AG09319 (cell line): ENCODE results near the gene SULF2.
A peak's percentile ranks its signal among the peaks of the same experiment; 100 is the strongest.

ENCODE experiments used
- DNase-seq: peaks from one replicate; pipeline ENCODE4 v3.0.0-alpha.2; 2010; ENCODE audit warnings: low read depth; ENCODE audit errors: extremely low read depth
- CTCF ChIP-seq: IDR thresholded peaks from 2 replicates; pipeline ENCODE4 v1.5.1; 2011; ENCODE audit warnings: low read depth, mild to moderate bottlenecking, inconsistent platforms, low read length, moderate library complexity

Gene SULF2

GRCh38 chr20:47785854-47786764, 828 bp upstream of the SULF2 start:
- TF ChIP-seq CTCF, result peak; percentile 83
- peak; percentile 59 for DNase-seq

- peak; percentile 3 for TF ChIP-seq CTCF
- no peak for DNase-seq
Measured at GRCh38 chr20:47784599-47785310, 526 bp downstream of the SULF2 start.

GRCh38 chr20:47783828-47784598, 1.3 kb downstream of the SULF2 start:
- DNase-seq, result no peak
- no peak for TF ChIP-seq CTCF

DNA sequence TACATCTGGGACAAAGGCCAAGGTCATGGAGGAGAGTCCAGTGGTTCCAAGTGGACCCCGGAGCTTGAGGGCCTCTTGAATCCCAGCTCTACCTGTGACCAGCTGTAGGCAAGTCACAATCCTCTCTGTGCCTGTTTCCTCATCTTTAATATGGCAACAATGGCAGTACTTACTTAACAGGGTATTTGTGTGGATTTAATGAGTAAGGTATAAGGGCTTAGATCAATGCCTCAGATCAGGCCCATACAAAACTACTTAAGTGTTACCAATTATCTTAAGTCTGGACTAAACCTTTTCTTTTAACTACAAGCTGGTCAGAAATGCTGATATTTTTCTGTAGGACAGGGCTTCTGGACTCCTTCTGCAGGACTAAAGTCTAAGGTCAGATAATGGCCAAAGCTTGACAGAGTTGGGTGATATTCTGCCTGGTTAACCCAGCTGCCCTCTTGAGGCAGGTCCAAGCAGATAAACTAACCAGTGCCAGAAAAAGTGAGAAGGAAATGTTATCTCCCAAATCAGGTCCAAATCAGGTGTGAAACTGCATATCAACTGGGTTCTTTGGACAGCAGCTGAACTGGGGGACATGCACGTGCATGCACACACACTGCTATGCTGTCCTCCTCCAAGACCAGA, 2.2 kb downstream of the SULF2 start:
- no peak for DNase-seq

DNA sequence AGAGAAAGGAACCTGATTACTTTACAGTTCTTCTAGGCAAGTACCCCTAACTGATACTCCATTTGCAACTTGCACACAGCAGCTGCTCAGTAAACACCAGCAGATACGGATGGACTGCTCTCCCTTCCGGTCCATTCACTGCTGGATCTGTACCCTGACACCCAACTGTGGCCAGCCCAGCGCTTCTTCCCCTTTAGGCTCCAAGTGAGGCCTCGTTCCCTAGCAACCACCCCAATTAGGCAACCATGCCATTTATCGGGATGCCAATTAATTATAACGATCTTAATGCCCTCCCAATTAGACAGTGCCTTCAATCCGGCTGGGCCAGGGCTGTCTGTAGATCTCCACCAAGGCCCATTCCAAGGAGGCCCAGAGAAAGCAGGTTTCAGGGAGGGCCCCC, 3.2 kb downstream of the SULF2 start:
- no peak for TF ChIP-seq CTCF
- DNase-seq, result no peak

More for the DNA sequence above, 2.2 kb downstream of the SULF2 start:
- TF ChIP-seq CTCF, result no peak

GRCh38 chr20:47781632-47782031, 3.6 kb downstream of the SULF2 start:
- TF ChIP-seq CTCF, result no peak
- DNase-seq, result no peak
